GM19468 (cell line): ENCODE results near the gene CEP83.
"Not testable (repeated sequence)": the region's sequence is repeated elsewhere in the genome, so short reads cannot be mapped to it uniquely, and the experiment has no call there.

Experiments
- ATAC-seq: cut with Tn5 transposase; IDR thresholded peaks from one replicate; pipeline ENCODE4 v1.9.1; 2021; ENCODE audit warnings: mild to moderate bottlenecking, moderate library complexity, moderate number of reproducible peaks; ENCODE audit not compliant: unreplicated experiment; ENCODE audit errors: extremely low read depth

The CEP83 gene

DNA sequence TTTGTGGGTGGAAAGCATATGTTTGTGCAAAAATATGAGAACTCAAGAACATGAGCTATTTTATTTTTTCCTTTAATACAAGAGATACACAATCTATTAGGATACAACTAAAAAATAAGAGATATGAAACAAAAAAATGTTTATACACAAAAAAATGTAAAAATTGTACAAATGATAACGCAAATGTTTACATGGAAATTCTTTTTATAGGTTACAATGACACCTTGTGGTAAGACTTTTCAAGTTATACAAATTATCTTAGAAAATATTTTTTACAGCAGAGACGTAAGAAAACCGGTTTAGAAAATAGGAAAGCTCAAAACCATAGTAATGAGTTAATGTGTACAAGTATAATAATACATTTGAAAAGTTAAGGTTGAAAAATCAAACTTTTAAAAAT, 25.5 kb downstream of the CEP83 start:
- no peak for ATAC-seq

DNA sequence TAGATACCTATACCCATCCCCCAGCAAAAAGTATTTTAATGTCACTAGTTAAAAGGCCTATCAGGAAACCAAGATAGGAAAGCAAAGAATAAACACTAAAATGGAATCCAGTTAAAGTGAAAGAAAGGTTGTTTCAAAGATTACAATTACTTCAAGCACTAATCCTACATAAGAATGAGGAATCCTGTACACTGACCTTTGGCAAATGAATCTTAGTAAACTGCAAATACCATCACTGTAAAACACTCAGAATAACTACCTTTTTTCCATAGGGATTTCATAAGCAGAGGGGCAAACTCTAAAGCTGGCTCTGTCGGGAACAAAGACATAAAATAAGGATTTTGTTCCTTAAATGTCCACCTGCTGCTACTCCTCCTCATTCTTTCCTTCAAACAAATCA, 25.9 kb downstream of the CEP83 start:
- no peak for ATAC-seq

DNA sequence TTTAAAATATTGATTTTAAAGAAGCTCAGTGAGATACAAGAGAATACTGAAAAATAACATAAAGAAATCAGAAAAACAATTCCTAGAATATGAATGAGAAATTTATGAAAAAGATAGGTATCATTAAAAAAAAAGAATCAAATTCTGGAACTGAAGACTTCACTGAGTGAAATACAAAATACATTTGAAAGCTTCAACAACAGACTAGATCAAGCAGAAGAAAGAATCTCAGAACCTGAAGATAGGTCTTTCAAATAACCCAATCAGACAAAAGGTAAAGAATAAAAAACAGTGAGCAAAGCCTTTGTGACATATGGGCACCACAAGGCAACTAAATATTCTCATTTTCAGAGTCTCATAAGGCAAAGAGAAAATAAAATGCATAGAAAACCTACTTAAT, 29.4 kb downstream of the CEP83 start:
- no peak for ATAC-seq

- ATAC-seq = no peak
These were observed 30.0 kb downstream of the CEP83 start for GRCh38 chr12:94429633-94430032.

DNA sequence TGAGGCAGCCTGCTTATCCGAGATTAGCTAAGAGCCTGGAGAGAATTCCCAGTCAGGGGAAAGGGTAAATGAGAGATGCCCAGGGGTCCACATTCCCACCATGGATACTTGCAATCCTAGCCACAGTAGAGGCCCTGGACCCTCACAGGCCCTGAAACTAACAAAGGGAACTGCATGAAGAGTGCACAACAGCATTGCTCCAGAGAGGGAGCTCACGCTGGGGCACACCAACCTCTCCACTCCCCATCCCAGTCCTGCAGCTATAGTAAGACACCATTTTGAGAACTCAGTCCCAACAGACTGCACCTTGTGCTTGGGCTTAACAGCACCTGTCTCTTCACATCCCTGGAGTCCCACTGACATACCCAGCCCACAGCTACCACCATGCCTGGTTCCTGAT, 30.5 kb downstream of the CEP83 start:
- ATAC-seq = no peak

DNA sequence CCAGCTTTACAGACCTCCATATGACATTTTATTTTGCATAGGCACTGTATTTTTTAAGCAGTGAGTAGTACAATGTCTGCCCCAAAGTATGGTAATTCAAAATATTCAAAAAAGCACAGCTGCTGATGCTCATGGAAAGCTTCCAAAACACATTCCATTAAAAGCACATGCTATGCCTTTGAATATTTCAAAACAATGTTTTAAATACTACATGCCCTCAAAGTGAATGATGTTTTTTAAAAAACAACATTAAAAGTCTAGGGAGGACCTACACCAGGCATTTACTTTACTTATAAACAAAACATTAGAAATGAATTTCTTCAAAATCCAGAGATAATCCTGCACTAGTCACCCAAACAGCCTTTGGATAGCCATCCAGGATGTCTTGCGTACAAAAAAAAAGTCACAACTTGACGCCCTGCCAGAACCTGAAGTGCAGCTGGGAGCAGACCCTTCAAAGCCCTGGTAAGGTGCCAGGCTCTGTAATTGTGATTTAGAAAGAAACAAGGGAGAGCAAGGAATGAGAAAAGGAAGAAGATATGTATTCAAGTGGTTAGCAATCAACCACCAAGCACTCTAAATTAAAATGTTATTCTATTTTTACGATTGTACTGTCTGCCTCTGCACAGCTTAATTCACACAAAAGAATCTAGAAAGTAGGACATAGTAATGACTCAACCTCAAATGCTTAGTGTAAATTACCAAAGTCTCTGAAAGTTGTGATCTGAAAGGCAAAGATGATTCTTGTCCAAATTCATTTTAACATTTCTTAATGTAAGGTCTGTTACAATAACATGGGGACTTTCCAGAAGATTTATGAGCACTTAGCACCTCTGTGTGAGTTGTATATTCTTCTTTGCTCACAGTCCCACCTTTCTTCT, 31.9 kb downstream of the CEP83 start:
- no peak for ATAC-seq

DNA sequence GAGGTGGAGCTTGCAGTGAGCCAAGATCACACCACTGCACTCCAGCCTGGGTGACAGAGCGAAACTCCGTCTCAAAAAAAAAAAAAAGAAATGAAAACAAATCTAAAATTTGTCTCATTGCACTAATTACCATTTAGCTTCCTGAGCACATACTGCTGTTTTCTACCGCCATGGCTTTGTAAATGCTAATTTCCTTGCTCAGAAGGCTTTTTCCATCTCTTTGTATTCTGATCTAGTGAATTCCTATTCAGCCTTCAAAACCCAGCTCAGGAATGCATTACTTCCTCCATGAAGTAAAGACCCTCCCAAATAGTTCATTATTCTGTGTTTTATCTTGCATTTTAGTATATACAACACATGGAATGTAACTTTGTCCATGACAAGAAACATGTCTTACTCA, 33.6 kb downstream of the CEP83 start:
- ATAC-seq = no peak

DNA sequence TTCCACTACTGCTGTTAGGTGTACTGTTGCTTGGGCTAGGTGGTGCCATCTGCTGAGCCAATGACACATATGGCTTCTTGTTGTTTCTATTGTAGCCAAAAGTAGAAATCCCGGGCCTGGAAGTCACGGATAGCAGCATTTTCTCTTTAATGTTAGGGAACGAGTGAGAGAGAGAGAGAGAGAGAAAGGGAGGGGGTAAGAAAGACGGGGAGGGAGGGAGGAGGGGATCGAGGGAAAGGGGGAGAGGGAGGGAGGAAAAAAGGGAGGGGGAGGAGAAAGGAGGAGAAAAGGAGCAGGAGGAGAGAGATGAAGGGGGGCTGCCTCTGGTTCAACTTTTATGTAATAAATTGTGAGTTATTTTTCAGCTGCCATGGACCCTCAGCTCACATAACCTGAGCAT, 34.8 kb downstream of the CEP83 start:
- not testable (repeated sequence) for ATAC-seq

- no peak for ATAC-seq
These were observed 37.6 kb downstream of the CEP83 start for GRCh38 chr12:94421868-94422740.

GRCh38 chr12:94418517-94418916, 41.1 kb downstream of the CEP83 start:
- no peak for ATAC-seq

DNA sequence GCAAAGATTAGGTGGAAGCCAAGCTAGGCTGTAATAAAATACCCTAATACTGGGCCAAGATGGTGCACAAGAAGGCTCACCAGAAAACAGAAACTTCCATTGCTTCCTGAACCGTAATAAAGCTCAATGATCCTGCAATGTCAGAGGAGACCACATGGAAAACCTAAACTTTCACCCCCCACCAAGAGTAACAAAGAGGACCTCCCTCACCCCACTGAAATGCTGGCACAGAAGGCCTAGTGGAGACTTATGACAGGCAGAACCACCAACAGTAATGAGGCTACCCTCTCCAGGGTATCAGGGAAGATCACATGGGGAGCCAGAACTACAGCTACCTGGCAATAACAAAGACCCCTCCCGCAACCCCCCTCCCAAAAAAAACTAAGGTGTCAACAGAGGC, 43.1 kb downstream of the CEP83 start:
- no peak for ATAC-seq

DNA sequence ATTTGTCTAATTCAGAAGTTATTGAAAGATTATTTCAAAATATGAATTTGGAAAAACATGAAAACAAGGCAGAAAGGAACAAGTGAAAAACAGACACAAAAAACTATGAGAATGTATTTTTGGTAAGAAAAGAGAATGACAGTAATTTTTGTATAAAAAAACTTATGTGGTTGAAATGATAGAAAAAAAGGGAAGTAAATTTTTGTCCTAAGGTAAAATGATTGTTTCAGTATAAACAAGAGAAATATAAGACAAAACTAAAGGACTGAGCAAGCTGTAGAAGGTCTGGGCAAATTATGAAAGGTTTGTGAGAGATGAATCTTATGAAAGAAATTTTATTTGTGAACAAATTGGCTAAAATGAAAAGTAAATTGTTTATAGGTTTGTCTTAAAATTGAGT, 44.6 kb downstream of the CEP83 start:
- ATAC-seq = no peak

- ATAC-seq = peak; percentile 27
These were observed 54.1 kb downstream of the CEP83 start for GRCh38 chr12:94405413-94406116.

DNA sequence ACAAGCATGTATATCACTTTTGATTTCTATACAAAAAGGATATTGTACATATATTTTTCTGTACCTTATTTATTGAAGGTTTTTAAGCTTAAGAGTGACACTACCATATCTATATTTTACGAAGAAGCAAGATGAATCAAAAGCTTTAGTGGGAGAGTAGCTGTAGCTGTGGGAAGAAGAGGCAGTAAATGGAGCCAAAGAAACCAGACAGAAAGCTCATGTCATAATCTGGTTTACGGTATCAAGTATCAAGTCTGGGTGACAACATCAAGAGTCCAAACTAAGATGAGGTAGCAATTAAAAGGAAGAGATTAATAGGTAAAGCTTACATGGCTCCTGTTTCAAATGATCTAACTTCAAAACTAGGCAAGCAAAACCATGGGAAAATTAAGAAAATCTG, 54.8 kb downstream of the CEP83 start:
- ATAC-seq = no peak

GRCh38 chr12:94401326-94401725, 58.3 kb downstream of the CEP83 start:
- no peak for ATAC-seq

- ATAC-seq = not testable (repeated sequence)
These were observed 61.0 kb downstream of the CEP83 start for GRCh38 chr12:94398685-94399084.

- no peak for ATAC-seq
These were observed 62.3 kb downstream of the CEP83 start for GRCh38 chr12:94397401-94397800.

- ATAC-seq = not testable (repeated sequence)
These were observed 63.7 kb downstream of the CEP83 start for GRCh38 chr12:94396014-94396413.

GRCh38 chr12:94390130-94390485, 69.6 kb downstream of the CEP83 start:
- no peak for ATAC-seq

DNA sequence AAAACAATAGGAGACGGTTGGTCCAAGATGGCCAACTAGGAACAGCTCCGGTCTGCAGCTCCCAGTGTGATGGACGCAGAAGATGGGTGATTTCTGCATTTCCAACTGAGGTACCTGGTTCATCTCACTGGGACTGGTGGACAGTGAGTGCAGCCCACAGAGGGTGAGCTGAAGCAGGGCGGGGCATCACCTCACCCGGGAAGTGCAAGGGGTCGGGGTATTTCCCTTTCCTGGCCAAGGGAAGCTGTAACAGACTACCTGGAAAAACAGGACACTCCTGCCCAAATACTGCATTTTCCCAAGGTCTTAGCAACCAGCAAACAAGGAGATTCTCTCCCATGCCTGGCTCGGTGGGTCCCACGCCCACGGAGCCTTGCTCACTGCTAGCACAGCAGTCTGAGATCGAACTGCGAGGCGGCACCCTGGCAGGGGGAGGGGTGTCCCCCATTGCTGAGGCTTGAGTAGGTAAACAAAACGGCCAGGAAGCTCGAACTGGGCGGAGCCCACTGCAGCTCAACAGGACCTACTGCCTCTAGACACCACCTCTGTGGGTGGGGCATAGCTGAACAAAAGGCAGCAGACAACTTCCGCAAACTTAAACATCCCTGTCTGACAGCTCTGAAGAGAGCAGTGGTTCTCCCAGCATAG, 70.1 kb downstream of the CEP83 start:
- not testable (repeated sequence) for ATAC-seq
